Astrocyte (in vitro differentiated cells and primary cell): Measurements from ENCODE around the gene MTMR8. TPM values are rescaled to one million over a fixed set of nuclear protein-coding genes. Genes with fewer than 3 reads are reported as not detected.
"Not testable (repeated sequence)": the region's sequence is repeated elsewhere in the genome, so short reads cannot be mapped to it uniquely, and the experiment has no call there.

Experiments used
- DNase-seq: peaks from one replicate; pipeline ENCODE4 v3.0.0-alpha.2; 2010; ENCODE audit warnings: low read depth
- FAIRE-seq: peaks from 2 replicates; lab custom pipeline; 2011; peaks lifted over from hg19 to GRCh38; lab: Jason Lieb, UNC
- H2AFZ ChIP-seq: 2 replicates; pipeline ENCODE4 v1.6.0; 2012; ENCODE audit warnings: low read depth, low read length, inconsistent platforms
- H3K27ac ChIP-seq: 2 replicates; pipeline ENCODE4 v1.5.1; 2011; ENCODE audit warnings: low read depth, low read length, inconsistent platforms
- H3K27me3 ChIP-seq: 2 replicates; pipeline ENCODE4 v1.6.0; 2011; ENCODE audit warnings: low read length, inconsistent platforms; ENCODE audit not compliant: insufficient read depth
- H3K36me3 ChIP-seq: 2 replicates; pipeline ENCODE4 v1.5.1; 2011; ENCODE audit warnings: low read length, inconsistent platforms; ENCODE audit not compliant: insufficient read depth
- H3K4me1 ChIP-seq: 2 replicates; pipeline ENCODE4 v1.5.1; 2011; ENCODE audit warnings: low read length, inconsistent platforms; ENCODE audit not compliant: insufficient read depth
- H3K4me2 ChIP-seq: 2 replicates; pipeline ENCODE4 v1.6.0; 2012; ENCODE audit warnings: low read length, inconsistent platforms
- H3K4me3 ChIP-seq: 2 replicates; pipeline ENCODE4 v1.5.1; 2011; ENCODE audit warnings: low read depth, mild to moderate bottlenecking, low read length, inconsistent platforms; ENCODE audit not compliant: insufficient read depth
- H3K79me2 ChIP-seq: 2 replicates; pipeline ENCODE4 v1.6.0; 2012; ENCODE audit warnings: mild to moderate bottlenecking, low read length, inconsistent platforms; ENCODE audit not compliant: insufficient read depth
- H3K9ac ChIP-seq: 2 replicates; pipeline ENCODE4 v1.6.0; 2012; ENCODE audit warnings: mild to moderate bottlenecking, low read length, inconsistent platforms
- H3K9me3 ChIP-seq: 2 replicates; pipeline ENCODE4 v1.5.1; 2012; ENCODE audit warnings: low read depth, mild to moderate bottlenecking, low read length, inconsistent platforms; ENCODE audit not compliant: insufficient read depth
- H4K20me1 ChIP-seq: 2 replicates; pipeline ENCODE4 v1.6.0; 2012; ENCODE audit warnings: low read length, inconsistent platforms; ENCODE audit not compliant: insufficient read depth
- H3K27ac Mint-ChIP-seq: one replicate; pipeline ENCODE4 v1.8.0; 2021; ENCODE audit warnings: mild to moderate bottlenecking, mixed read lengths; ENCODE audit not compliant: unreplicated experiment
- H3K27me3 Mint-ChIP-seq: one replicate; pipeline ENCODE4 v1.8.0; 2021; ENCODE audit warnings: low read depth, mixed read lengths; ENCODE audit not compliant: unreplicated experiment
- H3K36me3 Mint-ChIP-seq: one replicate; pipeline ENCODE4 v1.8.0; 2021; ENCODE audit warnings: low read depth, mixed read lengths; ENCODE audit not compliant: unreplicated experiment
- H3K4me1 Mint-ChIP-seq: one replicate; pipeline ENCODE4 v1.8.0; 2021; ENCODE audit warnings: low read depth, mixed read lengths; ENCODE audit not compliant: unreplicated experiment
- H3K4me3 Mint-ChIP-seq: one replicate; pipeline ENCODE4 v1.8.0; 2021; ENCODE audit warnings: mild to moderate bottlenecking, moderate library complexity, mixed read lengths; ENCODE audit not compliant: unreplicated experiment
- H3K9me3 Mint-ChIP-seq: one replicate; pipeline ENCODE4 v1.8.0; 2021; ENCODE audit warnings: mild to moderate bottlenecking, mixed read lengths; ENCODE audit not compliant: unreplicated experiment
- EZH2 ChIP-seq: IDR thresholded peaks from 2 replicates; pipeline ENCODE4 v1.6.1; 2012; ENCODE audit warnings: mild to moderate bottlenecking, low read length, inconsistent platforms; ENCODE audit not compliant: insufficient read depth
- total RNA-seq: library from RNA; stranded (reverse); gene quantifications from 2 replicates; pipeline ENCODE4 v1.2.1, GENCODE V29; 2021
- TF ChIP-seq, protein P1 (sequence below): IDR thresholded peaks from 2 replicates; pipeline ENCODE4 v1.5.1; 2011; ENCODE audit warnings: low read depth, mild to moderate bottlenecking, inconsistent platforms, low read length, moderate library complexity; ENCODE audit not compliant: insufficient read depth

Gene MTMR8
- total RNA-seq, 1 donor from 2014 or later, result 1.6 TPM

GRCh38 chrX:64427281-64427680, 32.0 kb upstream of the MTMR8 start:
- Histone ChIP-seq H3K27me3 (no peaks in the 10 kb centered on the region), H3K27ac (no peak overlapping the region), H3K79me2 (no peaks in the 10 kb centered on the region), H3K36me3 (no peaks in the 10 kb centered on the region), H4K20me1 (no peaks in the 10 kb centered on the region), H3K4me1 (no peaks in the 10 kb centered on the region), H3K4me3 (no peak overlapping the region), H3K9ac (no peak overlapping the region), H2AFZ (no peak overlapping the region), H3K4me2 (no peak overlapping the region), H3K9me3 (no peaks in the 10 kb centered on the region)
- Mint-ChIP-seq H3K9me3 (no peaks in the 10 kb centered on the region), H3K4me1 (no peaks in the 10 kb centered on the region), H3K27me3 (no peaks in the 10 kb centered on the region), H3K27ac (no peak overlapping the region), H3K36me3 (no peaks in the 10 kb centered on the region), H3K4me3 (no peak overlapping the region)
- no peak for FAIRE-seq
- DNase-seq, result no peak
- no peak for TF ChIP-seq EZH2
- TF ChIP-seq, protein P1, sequence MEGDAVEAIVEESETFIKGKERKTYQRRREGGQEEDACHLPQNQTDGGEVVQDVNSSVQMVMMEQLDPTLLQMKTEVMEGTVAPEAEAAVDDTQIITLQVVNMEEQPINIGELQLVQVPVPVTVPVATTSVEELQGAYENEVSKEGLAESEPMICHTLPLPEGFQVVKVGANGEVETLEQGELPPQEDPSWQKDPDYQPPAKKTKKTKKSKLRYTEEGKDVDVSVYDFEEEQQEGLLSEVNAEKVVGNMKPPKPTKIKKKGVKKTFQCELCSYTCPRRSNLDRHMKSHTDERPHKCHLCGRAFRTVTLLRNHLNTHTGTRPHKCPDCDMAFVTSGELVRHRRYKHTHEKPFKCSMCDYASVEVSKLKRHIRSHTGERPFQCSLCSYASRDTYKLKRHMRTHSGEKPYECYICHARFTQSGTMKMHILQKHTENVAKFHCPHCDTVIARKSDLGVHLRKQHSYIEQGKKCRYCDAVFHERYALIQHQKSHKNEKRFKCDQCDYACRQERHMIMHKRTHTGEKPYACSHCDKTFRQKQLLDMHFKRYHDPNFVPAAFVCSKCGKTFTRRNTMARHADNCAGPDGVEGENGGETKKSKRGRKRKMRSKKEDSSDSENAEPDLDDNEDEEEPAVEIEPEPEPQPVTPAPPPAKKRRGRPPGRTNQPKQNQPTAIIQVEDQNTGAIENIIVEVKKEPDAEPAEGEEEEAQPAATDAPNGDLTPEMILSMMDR, result no peak

DNA sequence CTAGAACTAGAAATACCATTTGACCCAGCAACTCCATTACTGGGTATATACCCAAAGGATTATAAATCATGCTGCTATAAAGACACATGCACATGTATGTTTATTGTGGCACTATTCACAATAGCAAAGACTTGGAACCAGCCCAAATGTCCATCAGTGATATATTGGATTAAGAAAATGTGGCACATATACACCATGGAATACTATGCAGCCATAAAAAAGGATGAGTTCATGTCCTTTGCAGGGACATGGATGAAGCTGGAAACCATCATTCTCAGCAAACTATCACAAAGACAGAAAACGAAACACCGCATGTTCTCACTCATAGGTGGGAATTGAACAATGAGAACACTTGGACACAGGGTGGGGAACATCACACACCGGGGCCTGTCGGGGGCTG, 14.5 kb upstream of the MTMR8 start:
- not testable (repeated sequence) for H3K4me2 ChIP-seq, H3K27ac Mint-ChIP-seq

GRCh38 chrX:64398088-64398487, 2.8 kb upstream of the MTMR8 start:
- Histone ChIP-seq H3K4me1 (no peaks in the 10 kb centered on the region), H3K9ac (no peak overlapping the region), H2AFZ (no peak overlapping the region), H3K9me3 (no peaks in the 10 kb centered on the region), H3K79me2 (no peaks in the 10 kb centered on the region), H3K4me2 (no peak overlapping the region), H3K27ac (no peak overlapping the region), H4K20me1 (no peaks in the 10 kb centered on the region), H3K36me3 (no peaks in the 10 kb centered on the region), H3K27me3 (no peaks in the 10 kb centered on the region), H3K4me3 (no peak overlapping the region)
- DNase-seq, result no peak
- Mint-ChIP-seq H3K9me3 (peaks cover 2% of the 10 kb centered on the region), H3K4me3 (no peak overlapping the region), H3K27ac (no peak overlapping the region), H3K27me3 (no peaks in the 10 kb centered on the region), H3K36me3 (no peaks in the 10 kb centered on the region), H3K4me1 (no peaks in the 10 kb centered on the region)
- TF ChIP-seq, protein P1, result no peak
- FAIRE-seq, result no peak

More for the DNA sequence above, 14.5 kb upstream of the MTMR8 start:
- not testable (repeated sequence) for FAIRE-seq, H3K4me3 ChIP-seq, H3K36me3 ChIP-seq, H3K4me1 ChIP-seq, H2AFZ ChIP-seq, H3K9me3 ChIP-seq, H4K20me1 ChIP-seq, H3K9ac ChIP-seq, H3K79me2 ChIP-seq, H3K27me3 Mint-ChIP-seq, H3K9me3 Mint-ChIP-seq, H3K27ac ChIP-seq, H3K27me3 ChIP-seq, H3K36me3 Mint-ChIP-seq, H3K4me3 Mint-ChIP-seq, DNase-seq, H3K4me1 Mint-ChIP-seq
